GM18870 (cell line): ENCODE measurements around the gene MTF2.

Experiments
- ATAC-seq: cut with Tn5 transposase; IDR thresholded peaks from one replicate; pipeline ENCODE4 v1.9.1; 2021; ENCODE audit warnings: moderate library complexity; ENCODE audit not compliant: unreplicated experiment

MTF2 gene

GRCh38 chr1:93082313-93082712 is 3.2 kb downstream of the MTF2 start:
- ATAC-seq = no peak

GRCh38 chr1:93083979-93084378 is 4.9 kb downstream of the MTF2 start:
- ATAC-seq = no peak

- no peak for ATAC-seq
Observed at GRCh38 chr1:93087532-93087931, 8.4 kb downstream of the MTF2 start.

GRCh38 chr1:93093332-93094006 is 14.4 kb downstream of the MTF2 start:
- ATAC-seq = no peak

- ATAC-seq = no peak
Observed at GRCh38 chr1:93095804-93096585, 16.9 kb downstream of the MTF2 start.

- no peak for ATAC-seq
Observed at GRCh38 chr1:93102142-93102541, 23.1 kb downstream of the MTF2 start.

GRCh38 chr1:93106226-93106625 is 27.1 kb downstream of the MTF2 start:
- no peak for ATAC-seq

- ATAC-seq = no peak
Observed at GRCh38 chr1:93107395-93107794, 28.3 kb downstream of the MTF2 start.

- no peak for ATAC-seq
Observed at GRCh38 chr1:93108335-93108734, 29.3 kb downstream of the MTF2 start.

- no peak for ATAC-seq
Observed at GRCh38 chr1:93109578-93109977, 30.5 kb downstream of the MTF2 start.

- no peak for ATAC-seq
Observed at GRCh38 chr1:93111065-93111464, 32.0 kb downstream of the MTF2 start.

- ATAC-seq = no peak
Observed at GRCh38 chr1:93111561-93111960, 32.5 kb downstream of the MTF2 start.

- no peak for ATAC-seq
Observed at GRCh38 chr1:93113127-93113526, 34.0 kb downstream of the MTF2 start.

GRCh38 chr1:93114391-93114790 is 35.3 kb downstream of the MTF2 start:
- ATAC-seq = no peak

- no peak for ATAC-seq
Observed at GRCh38 chr1:93120614-93121013, 41.5 kb downstream of the MTF2 start.

GRCh38 chr1:93123201-93123783 is 44.2 kb downstream of the MTF2 start:
- no peak for ATAC-seq

GRCh38 chr1:93124556-93125355 is 45.7 kb downstream of the MTF2 start:
- ATAC-seq = no peak

GRCh38 chr1:93129507-93130099 is 50.5 kb downstream of the MTF2 start:
- no peak for ATAC-seq

GRCh38 chr1:93132638-93133037 is 53.6 kb downstream of the MTF2 start:
- no peak for ATAC-seq

GRCh38 chr1:93136445-93136844 is 57.4 kb downstream of the MTF2 start:
- ATAC-seq = no peak
